Measurements from ENCODE around the gene INSYN2B.

Gene INSYN2B

DNA sequence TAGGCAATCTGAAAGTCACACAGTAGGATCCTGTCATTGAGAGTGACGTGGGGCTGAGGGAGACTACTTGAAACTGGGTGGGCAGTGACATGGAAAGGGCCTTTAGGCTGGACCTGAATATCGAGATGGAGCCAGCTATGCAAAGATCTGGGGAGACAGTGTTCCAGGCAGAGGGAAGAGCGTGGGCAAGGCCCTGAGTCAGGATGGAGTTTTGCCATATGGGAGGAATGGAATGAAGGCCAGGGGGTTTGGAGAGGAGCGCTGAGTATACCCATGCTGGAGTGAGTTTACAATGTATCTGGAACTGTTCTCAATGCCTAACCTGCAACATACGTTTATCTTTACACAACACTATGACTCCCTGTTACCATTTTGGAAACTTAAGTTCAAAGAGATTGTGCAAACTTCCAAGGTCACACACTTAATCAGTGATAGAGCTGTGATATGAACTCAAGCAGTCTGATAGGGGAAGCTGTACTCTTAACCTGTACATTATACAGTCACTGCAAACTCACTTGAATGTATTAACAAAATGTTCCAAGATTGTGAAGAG is 33.5 kb downstream of the INSYN2B start:
- TF ChIP-seq, protein P1, sequence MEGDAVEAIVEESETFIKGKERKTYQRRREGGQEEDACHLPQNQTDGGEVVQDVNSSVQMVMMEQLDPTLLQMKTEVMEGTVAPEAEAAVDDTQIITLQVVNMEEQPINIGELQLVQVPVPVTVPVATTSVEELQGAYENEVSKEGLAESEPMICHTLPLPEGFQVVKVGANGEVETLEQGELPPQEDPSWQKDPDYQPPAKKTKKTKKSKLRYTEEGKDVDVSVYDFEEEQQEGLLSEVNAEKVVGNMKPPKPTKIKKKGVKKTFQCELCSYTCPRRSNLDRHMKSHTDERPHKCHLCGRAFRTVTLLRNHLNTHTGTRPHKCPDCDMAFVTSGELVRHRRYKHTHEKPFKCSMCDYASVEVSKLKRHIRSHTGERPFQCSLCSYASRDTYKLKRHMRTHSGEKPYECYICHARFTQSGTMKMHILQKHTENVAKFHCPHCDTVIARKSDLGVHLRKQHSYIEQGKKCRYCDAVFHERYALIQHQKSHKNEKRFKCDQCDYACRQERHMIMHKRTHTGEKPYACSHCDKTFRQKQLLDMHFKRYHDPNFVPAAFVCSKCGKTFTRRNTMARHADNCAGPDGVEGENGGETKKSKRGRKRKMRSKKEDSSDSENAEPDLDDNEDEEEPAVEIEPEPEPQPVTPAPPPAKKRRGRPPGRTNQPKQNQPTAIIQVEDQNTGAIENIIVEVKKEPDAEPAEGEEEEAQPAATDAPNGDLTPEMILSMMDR (IDR thresholded peaks at IDR 0.05; ENCODE audit: insufficient read depth, low read depth, low read length, missing control alignments) = no peak
- no peak overlapping the region for H3K4me3 ChIP-seq (ENCODE audit: low read length)
- no peak for DNase-seq (ENCODE audit: low read depth)

GRCh38 chr5:169945831-169946261 is 34.4 kb downstream of the INSYN2B start:
- TF ChIP-seq, protein P1 (IDR thresholded peaks at IDR 0.05; ENCODE audit: insufficient read depth, low read depth, low read length, missing control alignments) = no peak
- DNase-seq (ENCODE audit: low read depth) = peak; percentile 88
- no peak overlapping the region for H3K4me3 ChIP-seq (ENCODE audit: low read length)

- peak; percentile 30 for DNase-seq (ENCODE audit: low read depth)
- TF ChIP-seq, protein P1 (IDR thresholded peaks at IDR 0.05; ENCODE audit: insufficient read depth, low read depth, low read length, missing control alignments) = no peak
Observed at GRCh38 chr5:169944922-169945680, 35.2 kb downstream of the INSYN2B start.

GRCh38 chr5:169944115-169944514 is 36.2 kb downstream of the INSYN2B start:
- TF ChIP-seq, protein P1 (IDR thresholded peaks at IDR 0.05; ENCODE audit: insufficient read depth, low read depth, low read length, missing control alignments) = no peak
- H3K4me3 ChIP-seq (ENCODE audit: low read length) = no peak overlapping the region
- DNase-seq (ENCODE audit: low read depth) = peak; percentile 81

More at GRCh38 chr5:169944922-169945680, 35.2 kb downstream of the INSYN2B start:
- H3K4me3 ChIP-seq (ENCODE audit: low read length) = no peak overlapping the region

DNA sequence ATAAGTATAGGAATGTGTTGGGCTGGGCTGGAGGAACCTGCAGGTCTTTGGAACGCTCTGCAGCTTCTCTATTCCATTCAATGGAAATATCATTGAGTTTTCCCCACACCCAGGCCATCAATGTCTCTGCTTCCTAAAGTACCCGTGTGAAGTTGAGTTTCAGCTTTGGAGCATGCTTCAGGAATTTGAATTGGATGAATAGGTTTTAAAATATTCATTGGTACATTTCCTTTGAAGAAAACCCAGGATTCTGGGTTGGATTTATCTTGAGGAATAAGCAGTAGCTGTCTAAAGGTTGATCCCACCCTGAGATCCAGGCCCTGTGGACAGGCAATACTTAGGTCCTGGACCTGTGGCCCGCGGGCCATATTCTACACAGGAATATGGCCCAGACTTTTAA is 37.3 kb downstream of the INSYN2B start:
- TF ChIP-seq, protein P1 (IDR thresholded peaks at IDR 0.05; ENCODE audit: insufficient read depth, low read depth, low read length, missing control alignments) = no peak
- no peak for DNase-seq (ENCODE audit: low read depth)
- no peak overlapping the region for H3K4me3 ChIP-seq (ENCODE audit: low read length)

DNA sequence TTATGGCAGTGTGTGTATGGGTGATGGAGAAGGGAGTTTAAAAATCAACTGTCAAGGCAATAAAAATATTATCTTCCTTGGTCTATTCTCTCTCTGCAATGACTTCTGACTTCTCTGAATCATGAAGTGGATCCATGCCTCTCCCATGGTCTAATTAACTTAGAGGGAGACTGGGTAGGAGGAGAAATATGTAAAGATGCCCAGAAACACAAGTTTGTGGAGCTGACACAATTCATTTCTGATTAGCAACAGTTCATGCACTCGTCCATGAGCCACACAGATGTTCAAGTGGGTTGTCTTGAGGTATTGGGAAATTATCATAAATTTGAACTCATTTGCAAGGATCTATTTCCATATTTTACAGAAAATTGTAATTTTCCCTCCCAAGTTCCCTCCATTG is 38.1 kb downstream of the INSYN2B start:
- no peak overlapping the region for H3K4me3 ChIP-seq (ENCODE audit: low read length)
- DNase-seq (ENCODE audit: low read depth) = no peak
- TF ChIP-seq, protein P1 (IDR thresholded peaks at IDR 0.05; ENCODE audit: insufficient read depth, low read depth, low read length, missing control alignments) = no peak

Data from epithelial cell of esophagus (primary cell).